Endothelial cell of umbilical vein (primary cell): ENCODE data around the gene ITPRID2. TPM values are rescaled to one million over a fixed set of nuclear protein-coding genes. Genes with fewer than 3 reads are reported as not detected.

ENCODE experiments used
- BruUV-seq: library from RNA; stranded (reverse); fragments of 400-500 nt; replicated peaks from 2 replicates; lab custom pipeline; 2021; lab: Mats Ljungman, UMichigan
- CTCF ChIA-PET: fragments of 300-600, 350-600 bp; sonication (Branson Sonifier 250); formaldehyde crosslinking; loops from one replicate; lab custom pipeline; 2021; ENCODE audit warnings: antibody characterized with exemption, inconsistent platforms; lab: Charles Lee
- POLR2A ChIA-PET: fragments of 300-600, 350-600 bp; sonication (Branson Sonifier 250); formaldehyde crosslinking; loops from one replicate; lab custom pipeline; 2021; ENCODE audit warnings: antibody characterized with exemption, inconsistent platforms; lab: Charles Lee
- DNase-seq: peaks from one replicate; pipeline ENCODE4 v3.0.0-alpha.2; 2011; ENCODE audit warnings: low read depth, low spot score
- FAIRE-seq: peaks from 2 replicates; lab custom pipeline; 2011; peaks lifted over from hg19 to GRCh38; lab: Jason Lieb, UNC
- H2AFZ ChIP-seq: 2 replicates; pipeline ENCODE4 v1.6.0; 2012; ENCODE audit warnings: low read depth, low read length, control low read depth, inconsistent platforms
- H3K27ac ChIP-seq: 2 replicates; pipeline ENCODE4 v1.5.1; 2011; ENCODE audit warnings: low read depth, mild to moderate bottlenecking, control low read depth, low read length, moderate library complexity; ENCODE audit not compliant: insufficient read depth
- H3K27me3 ChIP-seq, 2 experiments: 2 replicates each; pipeline versions ENCODE4 v1.6.0 to v1.6.1; 2011; ENCODE audit warnings: low read length in 2 of 2, mixed read lengths in 1 of 2; ENCODE audit not compliant: control insufficient read depth in 2 of 2, insufficient read depth in 2 of 2
- H3K36me3 ChIP-seq, 2 experiments: 2 replicates in 1 of 2; 3 replicates in 1 of 2; pipeline ENCODE4 v1.5.1; 2011; ENCODE audit warnings: low read length in 2 of 2, mild to moderate bottlenecking in 1 of 2, moderate library complexity in 1 of 2; ENCODE audit not compliant: control insufficient read depth in 2 of 2, insufficient read depth in 2 of 2; ENCODE audit errors: extremely low read depth in 1 of 2
- H3K4me1 ChIP-seq: 3 replicates; pipeline ENCODE4 v1.5.1; 2011; ENCODE audit warnings: mild to moderate bottlenecking, low read length; ENCODE audit not compliant: control insufficient read depth, insufficient read depth; ENCODE audit errors: extremely low read depth
- H3K4me2 ChIP-seq: 2 replicates; pipeline ENCODE4 v1.6.1; 2011; ENCODE audit warnings: low read length, control low read depth, mixed read lengths; ENCODE audit not compliant: insufficient read depth
- H3K4me3 ChIP-seq, 3 experiments: fragments of 200-600 bp in 1 of 3; sonication (generic), shearing (Covaris generic) in 1 of 3; replicated peaks in 1 of 3; 2 replicates each; pipeline ENCODE4 v1.5.1; 2011 to 2016; ENCODE audit warnings: control low read depth in 3 of 3, low read length in 3 of 3, mild to moderate bottlenecking in 2 of 3, inconsistent platforms in 1 of 3, low read depth in 1 of 3, moderate library complexity in 1 of 3; ENCODE audit not compliant: insufficient read depth in 1 of 3
- H3K79me2 ChIP-seq: 2 replicates; pipeline ENCODE4 v1.6.0; 2012; ENCODE audit warnings: low read length, inconsistent platforms; ENCODE audit not compliant: control insufficient read depth, insufficient read depth
- H3K9ac ChIP-seq: replicated peaks from 2 replicates; pipeline ENCODE3; 2011; ENCODE audit warnings: low read length, control low read depth; ENCODE audit not compliant: insufficient read depth; ENCODE audit errors: extremely low read depth
- H3K9me1 ChIP-seq: replicated peaks from 3 replicates; pipeline ENCODE4 v1.6.0; 2011; ENCODE audit warnings: mild to moderate bottlenecking, low read length; ENCODE audit not compliant: control insufficient read depth, insufficient read depth; ENCODE audit errors: extremely low read depth
- H3K9me3 ChIP-seq: replicated peaks from 2 replicates; pipeline ENCODE4 v1.5.1; 2012; ENCODE audit warnings: low read length, inconsistent platforms; ENCODE audit not compliant: control insufficient read depth, insufficient read depth
- H4K20me1 ChIP-seq: replicated peaks from 2 replicates; pipeline ENCODE3; 2011; ENCODE audit warnings: mild to moderate bottlenecking, low read length; ENCODE audit not compliant: control insufficient read depth, insufficient read depth; ENCODE audit errors: extremely low read depth
- EZH2 ChIP-seq: IDR thresholded peaks from 2 replicates; pipeline ENCODE4 v1.6.1; 2012; ENCODE audit warnings: borderline replicate concordance, low read depth, mild to moderate bottlenecking, moderate library complexity, low read length, inconsistent platforms; ENCODE audit not compliant: severe bottlenecking
- GATA2 ChIP-seq: IDR thresholded peaks from 2 replicates; pipeline ENCODE4 v1.7.0; 2011; ENCODE audit warnings: low read depth, mild to moderate bottlenecking, moderate library complexity, mixed read lengths, low read length; ENCODE audit not compliant: insufficient read length, insufficient read depth
- MAX ChIP-seq: IDR thresholded peaks from 2 replicates; pipeline ENCODE4 v1.6.1; 2011; ENCODE audit not compliant: insufficient read depth, insufficient read length
- MYC ChIP-seq: IDR thresholded peaks from one replicate; pipeline ENCODE4 v1.6.1; 2011; ENCODE audit warnings: mild to moderate bottlenecking, low read depth, low read length
- POLR2A ChIP-seq: IDR thresholded peaks from 2 replicates; pipeline ENCODE4 v1.6.1; 2012; ENCODE audit warnings: low read depth, mild to moderate bottlenecking, control low read depth, low read length
- POLR2AphosphoS5 ChIP-seq: IDR thresholded peaks from 2 replicates; pipeline ENCODE4 v1.6.1; 2012; ENCODE audit warnings: low read depth, mild to moderate bottlenecking, control low read depth, low read length, moderate library complexity; ENCODE audit not compliant: insufficient read depth
- dilution Hi-C: fragments of 300-500 bp; cut with MboI; formaldehyde crosslinking; loops from one replicate; pipeline ENCODE4 v1.15.0; 2019; ENCODE audit warnings: low sequenced_read_pairs; ENCODE audit not compliant: extremely low pct_ligation_motif_present
- intact Hi-C: fragments of 100-400 bp; cut with micrococcal nuclease; formaldehyde crosslinking; loops from one replicate; pipeline ENCODE4 v1.10.0; 2022
- polyA plus RNA-seq, 4 experiments: library from polyadenylated mRNA; depleted of rRNA in 3 of 4; stranded (reverse) in 3 of 4; unstranded in 1 of 4; fragments of >200 nt; gene quantifications; 2 replicates each; pipeline versions ENCODE4 v1.2.1 to v1.2.3, GENCODE V29; 2011 to 2012; ENCODE audit warnings: missing spikeins in 1 of 4
- total RNA-seq: library from RNA; stranded (reverse); gene quantifications from 2 replicates; pipeline ENCODE4 v1.2.3, GENCODE V29; 2021

Gene ITPRID2
- total and polyA plus RNA-seq, 2 donors (not counting 3 experiments of a cell fraction or from before 2014, with no cell fraction given) = 37.6 to 272 TPM

GRCh38 chr2:181952404-181953226, 61.1 kb downstream of the ITPRID2 start:
- BruUV-seq = no TSS peak
- Histone ChIP-seq H3K4me3 (no peak overlapping the region), H3K9me3 (no peaks in the 10 kb centered on the region), H3K36me3 (no peaks in the 10 kb centered on the region), H3K4me2 (no peak overlapping the region), H3K4me1 (peaks cover 20% of the 10 kb centered on the region), H3K79me2 (no peaks in the 10 kb centered on the region), H3K9ac (no peak overlapping the region), H4K20me1 (no peaks in the 10 kb centered on the region), H3K27me3 (no peaks in the 10 kb centered on the region), H2AFZ (no peak overlapping the region), H3K27ac (no peak overlapping the region), H3K9me1 (no peaks in the 10 kb centered on the region)
- dilution Hi-C loops = no loop called here
- ChIA-PET CTCF (no interaction called here), POLR2A (no interaction called here)
- DNase-seq (no peak), FAIRE-seq (no peak)
- intact Hi-C loops = no loop called here
- TF ChIP-seq POLR2A (no peak), POLR2AphosphoS5 (no peak), MAX (no peak), EZH2 (no peak), MYC (no peak), GATA2 (no peak)
